Activated T-cell treated with anti-CD3 and anti-CD28 coated beads for 4 hours (primary cell): ENCODE data around the gene SDF2L1.
"Not testable (repeated sequence)": the region's sequence is repeated elsewhere in the genome, so short reads cannot be mapped to it uniquely, and the experiment has no call there.

Experiments
- DNase-seq: peaks from one replicate; pipeline ENCODE4 v3.0.0-alpha.2; 2020

The SDF2L1 gene

GRCh38 chr22:21637450-21637849 lies 4.7 kb upstream of the SDF2L1 start:
- DNase-seq, result not testable (repeated sequence)

GRCh38 chr22:21639359-21639758 lies 2.7 kb upstream of the SDF2L1 start:
- DNase-seq, result no peak

GRCh38 chr22:21640810-21641209 lies 1.3 kb upstream of the SDF2L1 start:
- no peak for DNase-seq

- DNase-seq, result no peak
These were observed 699 bp upstream of the SDF2L1 start for GRCh38 chr22:21641417-21641788.

- DNase-seq, result peak; percentile 56
These were observed 714 bp downstream of the SDF2L1 start for GRCh38 chr22:21642584-21643448.

- DNase-seq, result no peak
These were observed 1.6 kb downstream of the SDF2L1 start for GRCh38 chr22:21643533-21644357.

GRCh38 chr22:21645513-21645912 lies 3.4 kb downstream of the SDF2L1 start:
- not testable (repeated sequence) for DNase-seq

- DNase-seq, result peak; percentile 71
These were observed 4.8 kb downstream of the SDF2L1 start for GRCh38 chr22:21646608-21647590.

- no peak for DNase-seq
These were observed 8.2 kb downstream of the SDF2L1 start for GRCh38 chr22:21650280-21650679.

- DNase-seq, result no peak
These were observed 8.9 kb downstream of the SDF2L1 start for GRCh38 chr22:21650823-21651520.

- DNase-seq, result no peak
These were observed 9.5 kb downstream of the SDF2L1 start for GRCh38 chr22:21651521-21652009.

- DNase-seq, result peak; percentile 66
These were observed 10.0 kb downstream of the SDF2L1 start for GRCh38 chr22:21652010-21652546.

GRCh38 chr22:21652547-21653545 lies 10.7 kb downstream of the SDF2L1 start:
- DNase-seq, result no peak

- no peak for DNase-seq
These were observed 14.9 kb downstream of the SDF2L1 start for GRCh38 chr22:21657020-21657359.

GRCh38 chr22:21657360-21658032 lies 15.4 kb downstream of the SDF2L1 start:
- DNase-seq, result peak; percentile 59

GRCh38 chr22:21659864-21660525 lies 17.9 kb downstream of the SDF2L1 start:
- DNase-seq, result no peak

GRCh38 chr22:21660904-21661303 lies 18.8 kb downstream of the SDF2L1 start:
- DNase-seq, result no peak

- no peak for DNase-seq
These were observed 19.9 kb downstream of the SDF2L1 start for GRCh38 chr22:21661991-21662390.

- no peak for DNase-seq
These were observed 21.6 kb downstream of the SDF2L1 start for GRCh38 chr22:21663738-21664137.
